ENCODE results near the gene IGSF3.

IGSF3 gene

DNA sequence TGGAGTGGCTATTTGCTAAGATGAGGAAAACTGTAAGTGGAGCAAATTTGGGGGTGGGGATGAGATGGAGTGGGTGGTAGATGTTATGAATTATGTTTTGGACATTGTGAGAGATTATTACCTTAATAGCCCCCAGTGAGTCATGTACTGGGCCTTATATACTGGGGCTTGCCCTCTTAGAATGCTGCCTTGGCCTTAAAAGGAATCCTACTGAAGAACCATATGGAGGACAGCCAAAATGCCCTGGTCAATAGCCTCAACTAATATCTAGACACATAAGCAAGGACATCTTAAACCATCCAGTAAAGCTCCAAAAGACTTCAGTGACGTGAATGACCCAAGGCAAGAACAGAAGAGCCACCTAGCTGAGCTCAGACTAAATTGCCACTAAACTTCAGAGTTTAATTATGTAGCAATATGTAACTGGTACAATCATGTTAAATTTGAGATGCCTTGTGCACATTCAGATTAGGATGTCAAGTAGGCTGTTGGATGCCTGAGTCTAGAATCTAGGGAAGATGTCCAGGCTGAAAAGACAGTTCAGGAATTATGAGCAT, 13.9 kb upstream of the IGSF3 start:
- no peak overlapping the region for H3K4me3 ChIP-seq (ENCODE audit: low read depth, low read length)
- TF ChIP-seq CTCF (IDR thresholded peaks at IDR 0.05; ENCODE audit: insufficient read depth, low read depth, low read length, missing control alignments): no peak
- no peak for DNase-seq (ENCODE audit: low read depth)

DNA sequence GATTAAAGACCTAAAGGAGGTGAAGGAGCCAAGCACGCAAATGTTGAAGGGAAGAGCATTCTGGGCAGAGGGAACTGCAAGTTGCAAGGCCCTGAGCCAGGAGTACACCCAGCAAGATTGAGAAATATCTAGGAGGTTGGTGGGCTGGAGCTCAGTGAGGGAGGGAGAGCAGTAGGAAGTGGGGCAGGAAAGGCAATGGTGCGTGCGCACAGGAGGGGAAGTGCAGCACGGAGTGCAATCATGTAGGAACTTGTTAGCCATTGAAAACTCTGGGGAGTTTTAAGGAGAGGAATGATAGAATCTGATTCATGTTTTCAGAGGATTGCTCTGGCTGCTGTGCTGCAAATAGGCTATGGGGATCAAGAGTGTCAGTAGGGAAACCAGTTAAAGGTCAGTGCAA, 13.2 kb upstream of the IGSF3 start:
- TF ChIP-seq CTCF (IDR thresholded peaks at IDR 0.05; ENCODE audit: insufficient read depth, low read depth, low read length, missing control alignments): no peak
- no peak for DNase-seq (ENCODE audit: low read depth)
- no peak overlapping the region for H3K4me3 ChIP-seq (ENCODE audit: low read depth, low read length)

DNA sequence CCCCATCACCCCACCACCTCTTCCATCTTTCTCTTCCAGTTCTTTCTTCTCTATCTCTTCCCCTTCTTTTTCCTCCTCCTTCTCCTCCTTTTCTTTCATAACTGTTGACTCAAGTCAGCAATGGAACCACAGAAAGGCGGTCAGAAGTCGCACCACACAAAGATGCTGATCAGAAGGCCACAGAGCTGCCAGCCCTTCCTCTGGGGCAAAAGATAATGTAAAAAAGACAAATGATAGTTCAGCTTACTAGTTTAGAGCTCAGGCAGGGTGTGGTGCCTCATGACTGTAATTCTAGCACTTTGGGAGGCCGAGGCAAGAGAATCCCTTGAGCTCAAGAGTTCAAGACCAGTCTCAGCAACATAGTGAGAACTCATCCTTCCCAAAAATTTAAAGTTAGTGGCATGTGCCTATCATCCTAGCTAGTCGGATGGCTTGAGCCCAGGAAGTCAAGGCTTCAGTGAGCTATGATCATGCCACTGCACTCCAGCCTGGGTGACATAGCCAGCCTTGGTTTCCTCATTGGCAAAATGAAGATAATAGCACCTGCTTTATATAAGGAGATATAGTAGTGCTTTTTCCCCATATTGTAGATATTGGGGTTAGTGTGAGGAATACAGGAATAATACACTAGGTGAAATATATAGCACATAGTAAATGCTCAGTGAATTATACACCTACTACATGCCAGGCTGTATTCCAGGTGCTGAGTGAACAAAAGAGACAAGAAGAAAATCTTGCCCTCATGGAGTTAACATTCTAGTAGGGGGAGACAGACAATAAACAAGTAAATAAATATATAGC, 12.5 kb upstream of the IGSF3 start:
- TF ChIP-seq CTCF (IDR thresholded peaks at IDR 0.05; ENCODE audit: insufficient read depth, low read depth, low read length, missing control alignments): no peak
- no peak overlapping the region for H3K4me3 ChIP-seq (ENCODE audit: low read depth, low read length)
- DNase-seq (ENCODE audit: low read depth): no peak

- DNase-seq (ENCODE audit: low read depth): peak; percentile 16
- no peak overlapping the region for H3K4me3 ChIP-seq (ENCODE audit: low read depth, low read length)
These were observed 11.7 kb upstream of the IGSF3 start for GRCh38 chr1:116679091-116679827.

DNA sequence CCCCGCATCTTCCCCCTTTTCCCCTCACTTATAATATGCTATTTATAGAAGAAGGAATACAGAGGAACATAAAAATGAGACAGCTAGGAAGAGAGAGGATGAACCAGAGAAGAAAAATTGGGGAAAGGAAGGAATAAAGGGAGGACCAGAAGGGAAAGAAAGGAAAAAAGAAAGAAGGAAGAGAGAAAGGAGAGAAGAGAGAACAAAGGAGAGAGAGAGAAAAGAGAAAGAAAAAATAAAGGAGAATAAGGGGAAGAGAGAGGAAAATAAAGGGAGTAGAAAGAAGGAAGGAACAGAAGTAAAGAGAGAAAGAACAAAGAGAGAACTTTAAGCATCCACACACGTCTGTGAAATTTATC, 11.2 kb upstream of the IGSF3 start:
- no peak for DNase-seq (ENCODE audit: low read depth)
- TF ChIP-seq CTCF (IDR thresholded peaks at IDR 0.05; ENCODE audit: insufficient read depth, low read depth, low read length, missing control alignments): no peak
- no peak overlapping the region for H3K4me3 ChIP-seq (ENCODE audit: low read depth, low read length)

More at GRCh38 chr1:116679091-116679827, 11.7 kb upstream of the IGSF3 start:
- TF ChIP-seq CTCF (IDR thresholded peaks at IDR 0.05; ENCODE audit: insufficient read depth, low read depth, low read length, missing control alignments): no peak

DNA sequence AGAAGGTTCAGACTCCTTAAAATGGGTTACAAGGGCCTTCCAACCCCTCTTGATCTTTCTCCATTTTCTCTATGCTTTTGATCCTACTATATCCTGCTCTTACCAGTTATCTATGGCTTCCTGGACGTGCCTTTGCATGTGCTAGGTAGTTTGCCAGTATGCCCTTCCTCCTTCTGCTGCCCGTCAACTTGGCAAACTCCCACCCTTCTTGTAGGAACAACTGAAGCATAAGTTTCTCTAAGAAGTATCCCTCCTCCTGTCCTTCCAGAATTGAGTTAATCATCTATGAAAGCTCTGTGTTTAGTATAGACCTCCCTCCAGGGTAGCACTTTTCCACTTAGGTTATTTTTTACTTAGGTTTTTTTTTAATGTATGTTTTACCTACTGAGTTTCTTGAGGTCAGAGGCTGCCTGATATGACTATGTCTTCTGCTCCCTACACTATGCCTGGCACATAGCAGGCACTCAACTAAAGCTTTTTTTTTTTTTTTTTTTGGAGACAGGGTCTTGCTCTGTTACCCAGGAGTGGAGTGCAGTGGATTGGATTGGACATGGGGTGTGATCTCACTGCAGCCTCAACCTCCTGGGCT, 10.0 kb upstream of the IGSF3 start:
- no peak for TF ChIP-seq CTCF (IDR thresholded peaks at IDR 0.05; ENCODE audit: insufficient read depth, low read depth, low read length, missing control alignments)
- H3K4me3 ChIP-seq (ENCODE audit: low read depth, low read length): no peak overlapping the region
- no peak for DNase-seq (ENCODE audit: low read depth)

Measured in GM12865 (cell line).